ENCODE results near the gene SAP30L.
A peak's percentile ranks its signal among the peaks of the same experiment; 100 is the strongest.

SAP30L gene

DNA sequence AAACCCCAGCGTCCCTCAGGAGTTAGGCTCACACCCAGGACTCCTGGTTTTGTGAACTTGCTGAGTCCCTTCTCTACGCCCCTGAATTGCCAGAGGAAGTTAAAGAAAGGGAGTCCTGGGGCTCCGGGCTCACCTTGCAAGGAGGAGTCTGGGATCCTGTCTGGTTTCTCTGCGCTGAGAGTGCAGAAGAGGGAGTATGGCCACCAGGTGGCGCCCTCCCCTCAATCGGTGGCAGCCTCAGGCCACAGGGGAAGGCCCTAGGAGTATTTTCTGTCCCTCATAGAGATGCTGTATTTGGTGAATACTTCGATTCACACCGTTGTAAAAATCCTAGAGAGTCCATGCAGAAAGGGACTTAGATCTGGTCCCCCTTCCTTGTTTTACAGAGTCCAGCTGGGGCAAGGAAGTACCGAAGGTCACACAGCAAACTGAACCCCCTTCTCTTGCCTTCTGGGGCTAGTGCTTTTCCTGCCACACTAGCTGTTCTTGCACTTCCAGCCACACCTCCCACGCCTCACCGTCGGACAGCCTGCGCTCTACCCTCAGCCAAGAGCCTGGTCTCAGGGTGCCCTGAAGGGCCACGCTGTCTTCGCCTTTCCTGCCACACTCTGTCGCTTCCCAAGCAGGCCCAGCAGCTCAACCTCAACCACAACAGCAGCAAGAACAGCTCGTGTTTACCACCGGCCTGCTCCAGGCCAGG is 22.0 kb downstream of the SAP30L start:
- peak; percentile 38 for DNase-seq

DNA sequence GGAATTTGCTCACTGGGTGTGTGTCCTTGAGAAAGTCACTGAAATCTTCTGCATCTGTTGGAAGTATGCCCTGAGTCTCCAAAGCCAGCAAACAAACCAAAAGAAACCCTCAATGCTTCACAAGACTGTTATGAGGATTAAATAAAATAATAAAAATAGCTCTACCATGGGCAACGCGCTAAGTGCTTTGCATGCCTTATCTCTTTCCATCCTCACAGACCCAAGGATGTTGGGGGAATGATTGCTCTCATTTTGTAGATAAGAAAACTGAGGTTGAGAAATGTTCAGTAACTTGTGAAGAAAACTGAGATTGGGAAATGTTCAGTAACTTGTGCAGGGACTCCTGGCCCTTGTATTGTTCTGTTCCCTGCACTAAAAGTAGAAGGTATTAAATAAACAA is 24.3 kb downstream of the SAP30L start:
- no peak for DNase-seq

GRCh38 chr5:154470947-154471870 is 25.4 kb downstream of the SAP30L start:
- no peak for DNase-seq

- no peak for DNase-seq
Measured at GRCh38 chr5:154472871-154473580, 27.2 kb downstream of the SAP30L start.

DNA sequence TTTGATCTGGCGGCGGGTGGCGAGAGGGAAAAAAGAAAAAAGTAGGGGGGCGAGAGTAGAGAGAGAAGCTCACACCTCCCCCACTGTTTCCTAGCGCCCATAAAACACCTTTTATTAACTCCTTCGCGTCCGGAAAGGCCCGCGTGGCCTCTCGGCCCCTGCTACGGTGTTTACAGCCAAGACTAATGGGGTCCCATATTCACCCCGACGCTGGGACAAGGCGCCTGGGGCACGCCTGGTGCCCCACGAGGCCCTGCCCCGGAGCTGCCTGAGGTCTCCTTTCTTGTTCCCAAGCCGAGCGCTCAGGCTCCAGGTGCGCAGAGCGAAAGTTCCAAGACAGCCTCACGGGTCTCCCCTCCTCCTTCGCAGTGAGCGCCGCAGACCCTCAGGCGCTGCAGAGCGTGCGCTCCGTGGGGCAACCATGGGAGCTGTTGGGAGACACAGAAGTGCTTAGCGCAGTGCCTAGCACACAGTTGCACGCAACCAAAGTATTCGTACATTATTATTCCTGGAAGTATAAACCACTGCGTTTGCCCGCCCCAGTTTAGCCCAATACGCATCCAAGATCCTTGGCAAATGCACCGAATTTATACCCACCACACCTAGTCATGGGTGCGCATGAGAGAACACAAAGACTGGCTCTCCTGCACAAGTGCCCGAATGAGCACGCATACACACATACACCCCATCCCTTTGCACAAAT is 27.9 kb downstream of the SAP30L start:
- no peak for DNase-seq

DNA sequence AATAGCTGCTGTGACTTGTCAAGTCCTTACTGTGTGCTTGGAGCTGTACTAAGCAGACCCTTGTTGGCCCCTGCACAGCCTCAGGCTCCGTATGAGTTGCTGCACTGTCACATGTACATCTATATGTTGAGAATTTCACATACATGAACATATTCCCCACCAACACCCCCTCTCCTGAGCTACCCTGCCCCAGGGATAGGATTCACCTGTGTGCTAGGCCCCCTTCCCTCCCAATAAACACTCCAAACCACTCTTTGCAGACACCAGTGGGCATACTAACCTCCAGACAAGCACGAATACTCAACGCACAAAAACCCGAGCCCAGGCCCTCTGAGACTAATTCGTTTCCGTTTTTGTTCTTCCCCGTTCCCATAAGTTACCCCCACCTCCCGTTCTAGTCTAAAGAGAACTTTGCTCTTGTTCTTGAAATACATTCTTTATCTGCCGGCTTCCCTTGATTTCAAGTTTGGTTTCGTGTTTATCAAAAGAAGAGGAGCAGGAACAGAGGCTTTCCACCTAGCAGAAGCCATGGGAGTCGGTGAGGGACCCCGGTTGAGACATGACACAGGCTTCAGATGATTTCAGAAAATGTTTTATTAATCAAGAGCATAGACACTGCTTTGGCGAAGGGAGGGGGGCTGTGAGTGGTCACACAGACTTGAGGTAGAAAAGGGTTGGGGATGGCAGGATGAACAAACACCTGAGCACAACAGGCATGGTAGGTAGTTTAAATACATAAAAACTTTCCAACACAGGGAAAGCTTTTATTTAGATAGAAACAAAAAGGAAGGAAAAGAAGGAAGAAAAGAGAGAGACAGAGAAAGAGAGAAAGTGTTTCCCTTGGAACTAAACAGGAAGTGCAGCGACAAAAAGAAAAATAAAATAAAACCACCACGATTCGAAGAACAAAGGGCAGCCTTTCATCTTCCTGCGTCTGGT is 28.9 kb downstream of the SAP30L start:
- DNase-seq: no peak

DNA sequence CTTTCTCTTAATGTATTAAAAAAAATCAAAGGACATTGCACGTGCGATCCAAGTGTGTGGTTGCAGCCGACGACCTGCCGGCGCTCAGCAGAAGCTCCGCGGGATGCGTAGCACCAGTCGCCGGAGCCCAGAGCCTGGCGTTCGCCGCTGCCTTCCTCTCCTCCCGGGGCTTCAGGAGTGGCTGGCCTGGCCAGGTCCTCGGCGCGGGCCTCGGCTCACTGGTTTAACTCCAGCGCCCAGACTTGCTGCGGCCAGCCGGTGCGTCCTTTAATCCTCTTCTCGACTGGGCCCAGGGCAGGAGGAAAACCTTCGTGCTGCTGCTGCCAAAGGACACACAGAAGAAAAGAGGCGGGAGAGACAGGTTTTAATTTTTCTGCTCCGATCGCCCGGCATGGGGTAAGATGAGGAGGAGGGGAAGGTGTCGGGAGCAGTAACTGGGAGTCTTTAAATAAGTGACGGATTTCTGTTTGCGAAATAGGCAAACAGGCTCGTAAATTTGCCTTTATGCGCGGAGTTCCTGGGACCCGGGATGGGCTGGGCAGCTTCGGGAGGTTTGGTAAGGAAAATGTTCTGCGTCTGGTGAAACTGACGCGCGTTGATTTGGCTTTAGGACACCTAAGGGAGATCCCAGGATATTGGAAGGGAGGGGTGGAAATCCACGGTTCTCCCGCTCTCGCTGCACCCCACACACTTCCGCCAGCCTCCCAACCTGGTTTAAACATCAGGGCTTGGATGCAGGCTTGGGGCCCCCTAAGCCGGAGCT is 30.0 kb downstream of the SAP30L start:
- DNase-seq: no peak

DNA sequence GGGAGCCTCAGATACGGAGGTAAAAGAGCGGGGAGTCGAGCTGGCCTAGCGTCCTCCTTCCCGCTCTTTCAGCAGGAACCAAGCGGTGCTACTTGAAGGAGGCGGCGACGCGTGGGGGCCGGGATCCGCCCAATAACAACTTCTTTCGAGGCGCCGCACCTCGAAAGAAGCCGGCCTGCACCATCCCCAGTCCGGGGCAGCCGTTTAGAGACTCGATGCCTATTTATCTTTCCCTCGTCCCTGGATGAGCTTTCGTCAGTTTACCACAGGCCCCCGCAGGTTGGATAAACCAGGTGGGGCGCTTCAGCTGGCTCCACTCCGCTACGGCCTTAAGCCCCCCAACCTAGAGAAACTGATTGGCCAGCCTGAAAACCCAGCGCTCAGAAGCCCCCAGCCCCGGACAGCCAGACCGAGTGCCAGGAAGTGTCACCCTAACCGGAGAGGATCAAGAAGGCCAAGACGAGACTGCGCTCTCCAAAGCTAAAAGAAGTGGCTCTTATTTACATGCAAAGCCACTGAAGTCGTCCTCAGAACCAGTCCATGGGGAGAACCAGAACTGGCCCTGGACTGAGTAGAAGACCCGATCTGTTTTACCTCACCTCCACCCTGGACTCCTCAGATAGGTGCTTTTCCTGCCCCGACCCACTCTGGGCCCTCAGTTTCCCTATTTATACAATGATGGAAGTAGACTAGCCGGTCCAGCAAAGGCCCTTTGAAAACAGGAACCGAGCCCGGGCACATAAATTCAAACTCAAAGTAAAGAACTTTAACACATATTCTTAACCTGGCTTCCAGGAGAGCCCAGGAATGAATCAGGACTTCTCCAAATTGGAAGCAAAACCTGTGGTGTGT is 30.8 kb downstream of the SAP30L start:
- DNase-seq: no peak

DNA sequence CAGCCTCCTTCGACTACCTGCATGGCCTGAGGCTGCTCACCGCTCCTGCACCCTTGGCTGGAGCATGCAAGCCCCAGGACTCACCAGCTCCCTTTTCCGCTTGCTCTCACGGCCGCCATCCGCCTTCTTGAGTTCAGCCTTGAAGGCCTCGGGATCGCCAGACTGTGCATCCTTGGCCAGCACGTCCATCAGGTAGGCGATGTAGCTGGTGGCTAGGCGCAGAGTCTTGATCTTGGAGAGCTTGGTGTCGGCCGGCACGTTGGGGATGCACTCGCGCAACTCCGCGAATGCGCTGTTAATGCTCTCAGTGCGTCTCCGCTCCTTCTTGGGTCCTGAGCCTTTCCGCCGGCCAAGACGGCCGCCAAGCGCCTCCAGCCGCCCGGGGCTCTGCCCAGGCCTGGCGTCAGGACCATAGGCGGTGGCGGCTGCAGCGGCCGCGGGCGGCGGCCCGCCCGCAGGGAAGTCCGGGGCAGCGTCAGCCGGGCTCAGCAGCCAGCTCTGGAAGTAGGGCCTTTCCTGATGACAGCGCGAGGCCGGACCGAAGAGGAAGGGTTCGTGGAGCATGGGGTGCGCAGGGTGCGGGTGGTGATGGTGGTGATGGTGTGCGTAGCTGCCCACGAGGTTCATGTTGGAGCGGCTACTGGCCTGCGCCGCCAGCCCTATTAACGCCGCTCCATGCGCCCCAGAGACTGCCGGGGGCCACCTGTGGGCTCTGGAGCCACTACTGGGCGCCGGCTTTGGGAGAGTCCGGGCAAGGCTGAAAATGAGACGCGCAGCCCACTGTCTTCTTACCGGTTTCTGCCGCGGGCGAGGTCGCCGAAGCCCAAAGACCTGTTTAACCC is 31.8 kb downstream of the SAP30L start:
- no peak for DNase-seq

DNA sequence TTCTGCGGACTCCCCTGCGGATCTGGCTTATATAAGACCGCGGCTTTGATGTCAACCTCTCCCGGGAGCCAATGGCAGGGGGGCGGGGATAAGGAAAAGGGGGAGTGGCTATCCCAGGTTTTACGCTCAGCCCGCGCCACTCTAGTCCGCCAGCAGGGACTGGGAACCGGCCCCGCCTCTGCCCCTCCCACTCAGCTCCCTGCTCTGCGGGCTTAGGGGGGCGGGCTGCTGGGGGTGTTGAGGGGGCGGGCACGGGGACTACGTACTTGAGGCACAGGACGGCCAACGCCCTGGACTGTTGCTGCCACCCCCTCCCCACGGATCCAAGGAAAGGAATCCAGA is 32.4 kb downstream of the SAP30L start, which contains the start of gene HAND1:
Gene HAND1, minus strand, starts transcription at position 4 of the 342 bp plus-strand sequence. CDS start 219 bp downstream, outside the sequence.
- peak; percentile 72 for DNase-seq

GRCh38 chr5:154478752-154479159 is 33.0 kb downstream of the SAP30L start:
- DNase-seq: no peak

DNA sequence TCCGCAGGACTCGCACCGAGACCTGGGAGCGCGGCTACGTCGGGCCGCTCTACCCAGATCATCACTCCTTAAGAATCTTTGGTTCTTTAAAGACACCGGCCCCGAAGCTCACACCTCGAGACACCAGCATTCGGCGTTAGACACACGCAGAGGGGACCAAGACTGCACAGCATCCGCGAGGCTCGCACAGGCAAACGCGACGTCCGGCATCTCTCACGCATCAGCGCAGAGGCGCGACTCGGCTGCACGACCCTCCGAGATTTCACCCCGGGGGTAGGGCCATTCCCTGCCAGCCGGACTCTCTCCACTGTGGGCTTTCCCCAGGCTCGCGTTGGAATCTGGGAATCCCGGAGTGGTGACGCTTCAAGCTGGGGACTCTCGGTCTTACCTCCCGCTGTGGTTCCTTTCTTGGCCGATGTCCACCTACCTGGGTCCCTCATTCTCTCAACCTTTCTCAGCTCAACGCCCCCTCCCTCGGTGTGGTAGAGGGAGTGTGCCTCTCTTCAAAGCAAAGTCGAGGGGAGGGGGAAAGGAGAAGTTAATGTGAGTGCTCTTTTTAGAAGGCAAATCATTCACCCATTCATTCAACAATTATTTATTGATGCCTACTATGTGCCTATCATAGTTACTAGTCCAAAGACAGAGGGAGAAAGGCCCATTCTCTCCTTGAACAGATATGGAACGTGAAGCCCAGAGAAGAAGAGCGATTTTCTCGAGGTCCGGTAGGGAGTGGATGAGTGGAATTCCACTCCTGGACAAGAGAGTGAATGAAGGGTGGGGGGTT is 33.6 kb downstream of the SAP30L start:
- no peak for DNase-seq

DNA sequence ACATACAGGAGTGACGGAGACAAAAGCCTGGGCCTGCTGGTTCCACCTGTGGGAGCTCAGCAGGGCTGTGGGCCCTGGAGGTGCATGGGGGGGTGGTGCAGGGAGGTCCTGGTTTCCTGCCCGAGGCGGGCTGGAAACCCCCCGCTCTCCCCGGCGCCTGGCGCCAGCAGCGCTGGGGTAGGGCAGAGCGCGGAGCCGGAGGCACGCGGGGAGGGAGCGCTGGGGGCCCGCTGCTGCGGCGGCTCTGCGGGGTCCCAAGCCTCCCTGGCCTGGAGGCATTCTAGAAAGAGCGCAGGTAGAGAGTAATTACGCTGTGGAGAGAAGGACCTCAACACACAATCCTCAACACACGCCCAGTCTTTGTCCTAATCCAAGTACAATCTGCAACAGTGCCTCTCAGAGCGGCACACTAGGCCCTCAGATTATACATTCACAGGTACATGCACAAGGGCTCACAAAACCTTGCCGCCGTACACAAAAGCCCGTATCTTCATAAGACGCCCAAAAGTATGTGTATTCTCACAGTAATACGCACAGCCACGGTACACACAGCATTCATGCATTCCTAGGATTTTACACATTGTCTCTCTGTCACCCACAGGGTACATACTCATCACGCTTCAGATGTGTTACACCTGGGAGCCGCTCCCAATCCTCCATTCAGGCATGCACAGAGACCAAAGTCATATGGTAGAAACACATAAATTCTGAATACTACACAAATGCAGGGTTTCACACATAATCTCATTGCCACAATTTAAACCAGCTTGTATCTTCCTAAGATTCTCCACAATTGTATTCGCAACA is 34.4 kb downstream of the SAP30L start:
- DNase-seq: no peak

DNA sequence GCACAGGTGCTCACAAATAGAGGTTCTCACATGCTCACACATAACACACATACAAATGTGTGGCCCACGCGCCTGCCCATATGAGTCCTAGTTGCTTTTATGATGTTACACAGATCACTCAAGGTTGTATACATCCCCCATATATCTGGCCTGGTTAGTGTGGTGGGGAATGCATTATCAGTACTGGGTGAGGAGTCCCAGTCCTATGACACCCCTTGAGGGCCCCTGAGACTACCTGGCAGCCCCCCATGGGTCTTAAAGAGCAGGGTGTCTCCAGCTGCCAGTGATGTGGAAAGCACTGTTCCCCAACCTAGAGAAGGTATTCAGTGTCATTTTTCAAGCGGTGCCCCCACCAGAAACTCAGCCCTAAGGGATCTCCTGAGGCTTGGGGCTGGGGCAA is 35.0 kb downstream of the SAP30L start:
- no peak for DNase-seq

DNA sequence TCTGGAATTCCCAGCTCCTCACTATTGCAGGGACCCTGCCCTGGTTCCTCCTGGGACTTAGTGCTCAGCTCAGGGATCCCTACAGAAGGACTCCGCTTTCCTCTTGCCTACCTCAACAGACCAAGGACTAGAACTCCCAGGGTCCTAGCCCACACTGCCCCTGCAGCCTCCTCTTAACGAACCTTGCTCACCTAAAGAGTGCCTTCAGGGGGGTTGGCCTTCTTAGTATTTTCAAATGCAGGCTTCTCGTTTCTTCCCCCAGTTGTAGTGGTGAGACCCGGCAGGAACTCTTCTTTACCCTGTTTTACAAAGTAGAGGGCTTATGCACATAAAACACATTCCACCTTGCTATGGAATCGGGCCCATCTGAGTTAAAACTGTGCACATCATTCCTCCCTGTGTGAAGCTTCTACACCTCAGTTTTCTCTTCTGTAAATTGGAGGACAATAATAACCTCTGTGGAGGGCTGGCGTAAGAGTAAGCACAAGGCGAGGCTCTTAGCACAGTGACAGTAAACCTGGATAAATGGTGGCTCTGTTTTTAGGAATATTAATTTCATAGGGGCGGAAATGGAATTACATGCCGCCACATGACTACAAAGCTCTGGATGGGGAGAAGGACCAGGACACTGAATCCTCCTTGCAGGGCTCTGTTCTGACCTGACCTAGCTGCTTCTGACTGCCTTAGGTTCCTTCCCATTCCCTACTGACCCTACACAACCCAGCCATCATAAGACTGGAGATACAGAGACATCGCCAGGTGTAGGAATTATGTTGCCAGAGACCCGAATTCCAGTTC is 36.0 kb downstream of the SAP30L start:
- no peak for DNase-seq

Data from NCI-H1105 treated with DMSO at 0.1 percent for 48 hours (cell line).